Right ventricle myocardium superior (tissue), 1 donor: ENCODE results near the gene ATOH1. TPM values are rescaled to one million over a fixed set of nuclear protein-coding genes. Genes with fewer than 3 reads are reported as not detected.

Experiments
- ATAC-seq: fragments of 200-7000 bp; cut with Tn5 transposase; one replicate; pipeline ENCODE4 v1.9.1; 2020; ENCODE audit warnings: mild to moderate bottlenecking; ENCODE audit not compliant: poor library complexity
- DNase-seq: peaks from one replicate; pipeline ENCODE4 v3.0.0-alpha.2; 2020
- intact Hi-C: fragments of 100-400 bp; cut with DNase I; formaldehyde crosslinking; loops from one replicate; pipeline ENCODE4 v1.11.2; 2022
- long read RNA-seq: library from polyadenylated mRNA; unstranded; transcript quantifications from one replicate; pipeline ENCODE4 v2.0.0, GENCODE V29; 2021
- total RNA-seq: library from RNA; stranded (reverse); fragmentation: NEBNext Ultra II Directional; extraction: Animal tissue kit (Norgen Biotek cat#: 25700); gene quantifications from one replicate; pipeline ENCODE4 v1.2.1, GENCODE V29; 2021
- donor health status: DM: no; HTN: yes; CAD: no; lungs with severe emphysema.

ATOH1 gene, protein sequence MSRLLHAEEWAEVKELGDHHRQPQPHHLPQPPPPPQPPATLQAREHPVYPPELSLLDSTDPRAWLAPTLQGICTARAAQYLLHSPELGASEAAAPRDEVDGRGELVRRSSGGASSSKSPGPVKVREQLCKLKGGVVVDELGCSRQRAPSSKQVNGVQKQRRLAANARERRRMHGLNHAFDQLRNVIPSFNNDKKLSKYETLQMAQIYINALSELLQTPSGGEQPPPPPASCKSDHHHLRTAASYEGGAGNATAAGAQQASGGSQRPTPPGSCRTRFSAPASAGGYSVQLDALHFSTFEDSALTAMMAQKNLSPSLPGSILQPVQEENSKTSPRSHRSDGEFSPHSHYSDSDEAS
- total RNA-seq = not detected
- long read RNA-seq = 0 reads

DNA sequence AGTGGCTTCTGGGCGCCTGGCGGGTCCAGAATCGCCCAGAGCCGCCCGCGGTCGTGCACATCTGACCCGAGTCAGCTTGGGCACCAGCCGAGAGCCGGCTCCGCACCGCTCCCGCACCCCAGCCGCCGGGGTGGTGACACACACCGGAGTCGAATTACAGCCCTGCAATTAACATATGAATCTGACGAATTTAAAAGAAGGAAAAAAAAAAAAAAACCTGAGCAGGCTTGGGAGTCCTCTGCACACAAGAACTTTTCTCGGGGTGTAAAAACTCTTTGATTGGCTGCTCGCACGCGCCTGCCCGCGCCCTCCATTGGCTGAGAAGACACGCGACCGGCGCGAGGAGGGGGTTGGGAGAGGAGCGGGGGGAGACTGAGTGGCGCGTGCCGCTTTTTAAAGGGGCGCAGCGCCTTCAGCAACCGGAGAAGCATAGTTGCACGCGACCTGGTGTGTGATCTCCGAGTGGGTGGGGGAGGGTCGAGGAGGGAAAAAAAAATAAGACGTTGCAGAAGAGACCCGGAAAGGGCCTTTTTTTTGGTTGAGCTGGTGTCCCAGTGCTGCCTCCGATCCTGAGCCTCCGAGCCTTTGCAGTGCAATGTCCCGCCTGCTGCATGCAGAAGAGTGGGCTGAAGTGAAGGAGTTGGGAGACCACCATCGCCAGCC, at the start of gene ATOH1:
TSS of gene ATOH1 (plus strand) at position 422 of the 663 bp plus-strand sequence. CDS start at position 596, 174 bp downstream.
- peak; percentile 52 for DNase-seq
- intact Hi-C loops = no loop called here
- ATAC-seq = peak; percentile 85

DNA sequence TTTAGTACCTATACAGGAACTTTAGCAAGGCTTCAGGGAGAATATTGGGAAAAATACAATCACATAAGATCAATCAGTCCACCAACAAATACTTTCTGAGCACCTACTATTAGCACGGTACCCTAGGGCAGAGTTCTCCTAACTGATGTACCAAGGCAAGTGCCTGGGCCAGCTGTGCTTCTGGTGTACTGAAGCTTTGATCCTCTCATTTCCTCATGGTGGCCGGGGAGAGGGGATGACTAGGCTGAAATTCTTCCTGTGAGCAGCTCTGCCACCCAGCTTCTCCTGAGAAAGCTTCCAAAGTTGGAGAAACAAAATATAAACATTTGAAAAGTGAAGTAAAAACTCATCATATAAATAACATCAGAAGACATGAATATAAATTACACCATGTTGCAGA, 49.3 kb upstream of the ATOH1 start:
- ATAC-seq = no peak
- intact Hi-C loops = no loop called here
- DNase-seq = no peak

DNA sequence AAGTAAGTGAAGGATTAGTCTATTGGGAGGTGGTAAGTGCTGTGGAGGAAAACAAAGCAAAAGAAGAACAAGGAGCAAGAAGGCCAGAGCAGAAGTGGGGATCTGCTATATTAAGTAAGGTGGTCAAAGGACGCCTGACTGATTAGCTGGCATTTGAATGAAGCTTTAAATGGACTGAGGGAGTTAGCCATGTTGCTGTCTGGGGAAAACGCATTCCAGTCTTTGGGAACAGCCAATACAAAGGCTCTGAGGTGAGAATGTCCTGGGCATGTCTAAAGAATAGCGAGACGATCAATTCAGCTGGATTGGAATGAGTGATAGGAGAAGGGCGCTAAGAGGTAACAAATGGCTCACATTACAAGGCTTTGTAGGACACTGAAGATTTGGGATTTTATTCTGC, 48.5 kb upstream of the ATOH1 start:
- no peak for DNase-seq
- intact Hi-C loops = no loop called here
- ATAC-seq = no peak

- ATAC-seq (no peak), DNase-seq (no peak)
- intact Hi-C loops = no loop called here
These were observed 47.4 kb upstream of the ATOH1 start for GRCh38 chr4:93781198-93781597.

DNA sequence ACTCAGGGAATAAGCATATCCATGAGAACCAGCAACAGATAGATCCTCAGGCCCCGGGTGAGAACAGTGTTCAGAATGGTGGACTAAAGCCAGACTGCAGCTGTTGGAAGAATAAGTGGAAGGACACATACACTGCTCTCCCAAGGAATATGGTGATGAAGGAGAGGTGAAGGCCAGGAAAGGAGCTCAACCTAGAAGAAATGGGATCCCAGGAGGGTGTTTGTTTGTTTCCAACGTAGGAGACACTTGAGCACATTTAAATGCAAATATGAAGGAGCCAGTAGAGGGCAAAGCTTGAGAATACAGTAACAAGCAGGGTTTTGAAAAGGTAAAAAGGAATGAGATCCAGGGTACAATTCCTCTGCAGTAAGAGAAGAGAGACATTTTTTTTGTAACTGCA, 42.4 kb upstream of the ATOH1 start:
- intact Hi-C loops = loop anchor here (5.0 kb wide), 1 partner anchor 341 kb away; no protein-coding TSS in a partner anchor
- ATAC-seq = no peak

DNA sequence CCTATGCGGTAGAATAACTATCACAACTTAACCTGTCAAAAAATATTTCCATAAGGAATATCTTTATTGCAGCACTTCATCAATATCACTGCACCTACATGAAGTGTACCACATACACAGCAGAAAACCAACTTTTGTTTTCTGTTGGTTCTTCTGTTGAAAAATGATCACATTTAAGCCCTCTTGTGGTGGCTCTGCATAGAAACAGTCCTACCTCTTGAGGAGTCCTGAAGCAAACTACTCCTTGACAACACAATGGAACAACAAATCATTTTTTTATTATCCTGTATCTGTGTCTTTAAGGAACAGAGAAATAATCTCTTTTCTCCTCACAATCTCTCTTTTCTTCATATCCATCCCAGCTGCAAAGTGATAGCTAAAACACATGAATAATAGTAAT, 39.8 kb upstream of the ATOH1 start:
- ATAC-seq (no peak), DNase-seq (no peak)
- intact Hi-C loops = loop anchor here (5.0 kb wide), 1 partner anchor 339 kb away; no protein-coding TSS in a partner anchor

More for the DNA sequence above, 42.4 kb upstream of the ATOH1 start:
- DNase-seq = no peak

- no peak for DNase-seq
- intact Hi-C loops = loop anchor here (10.0 kb wide), 1 partner anchor 463 kb away; no protein-coding TSS in a partner anchor
- ATAC-seq = peak; percentile 74
These were observed 36.9 kb upstream of the ATOH1 start for GRCh38 chr4:93791570-93792195.

DNA sequence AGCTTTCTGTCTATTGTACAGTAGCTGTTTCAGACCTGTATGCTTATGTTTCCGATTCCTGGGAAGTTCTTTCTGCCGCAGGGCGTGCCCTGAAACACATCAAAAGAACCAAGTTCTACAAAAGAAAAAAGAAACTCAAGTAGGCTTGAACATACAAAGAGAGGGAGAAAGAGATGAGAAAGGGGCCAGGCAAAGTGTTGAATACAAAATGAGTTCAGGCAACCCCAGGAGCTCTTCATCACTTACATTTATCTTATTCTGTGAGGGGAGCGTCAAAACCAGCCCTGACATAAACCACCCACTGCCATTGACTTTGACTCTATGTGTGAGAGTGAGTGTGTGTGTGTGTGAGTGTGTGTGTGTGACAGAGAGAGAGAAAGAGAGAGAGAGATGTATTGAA, 26.5 kb upstream of the ATOH1 start:
- no peak for ATAC-seq
- DNase-seq = no peak
- intact Hi-C loops = no loop called here

DNA sequence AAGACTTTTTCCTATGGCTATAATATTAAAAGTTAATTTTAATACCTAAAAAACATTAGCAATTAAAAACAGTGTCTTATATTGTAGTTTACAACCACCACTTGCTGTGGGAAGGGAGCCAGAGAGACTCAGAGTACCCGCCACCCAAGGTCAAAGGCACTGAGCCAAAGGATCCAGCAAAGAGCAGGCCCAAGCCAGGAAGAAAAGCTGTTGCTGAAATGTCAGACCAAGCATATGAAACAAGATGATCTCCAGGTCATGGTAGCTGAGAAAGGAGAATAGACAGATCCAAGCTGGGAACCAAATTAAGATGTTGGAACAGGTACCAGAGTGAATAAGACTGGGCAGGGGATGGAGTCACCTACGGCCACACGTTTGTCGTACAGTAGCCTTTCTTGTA, 18.8 kb upstream of the ATOH1 start:
- ATAC-seq (peak; percentile 94), DNase-seq (peak; percentile 46)
- intact Hi-C loops = no loop called here

GRCh38 chr4:93810340-93810992, 18.1 kb upstream of the ATOH1 start:
- intact Hi-C loops = no loop called here
- no peak for DNase-seq
- peak; percentile 81 for ATAC-seq

DNA sequence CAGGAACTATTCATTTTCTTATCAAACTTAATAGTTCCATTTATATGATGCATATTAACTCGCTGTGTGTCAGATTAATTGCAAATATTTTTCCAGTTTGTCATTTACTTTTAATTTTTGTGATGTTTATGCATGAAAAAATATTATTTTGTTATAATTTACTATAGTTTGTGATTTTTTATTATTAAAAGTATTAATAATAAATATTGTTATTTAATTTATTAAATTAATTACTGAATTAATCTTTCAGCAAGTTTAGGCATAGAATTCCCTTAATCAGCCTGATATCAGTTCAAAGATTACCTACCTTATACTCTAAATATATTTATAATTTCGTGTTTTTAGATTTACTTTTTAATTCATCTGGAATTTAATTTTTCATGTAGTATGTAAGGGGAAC, 15.5 kb upstream of the ATOH1 start:
- ATAC-seq = no peak
- intact Hi-C loops = no loop called here
- DNase-seq = no peak

DNA sequence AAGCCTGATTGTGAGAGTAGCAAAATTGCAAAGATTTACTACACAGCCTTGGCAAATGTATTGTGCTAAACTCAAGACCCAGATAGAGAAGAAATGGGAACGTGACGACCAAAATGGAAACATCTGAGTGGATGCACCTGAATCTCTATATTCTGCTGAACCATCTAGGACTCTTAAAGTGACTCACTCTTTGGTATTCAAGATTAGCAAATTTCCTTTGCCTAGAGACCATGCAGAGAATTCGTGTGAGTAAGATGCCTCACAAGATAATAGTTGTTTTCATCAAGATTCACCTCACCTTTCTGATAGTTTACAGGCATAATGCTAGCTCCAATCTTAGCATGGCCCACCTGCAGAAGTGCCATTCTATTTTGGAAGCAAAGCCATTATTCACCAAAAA, 14.4 kb upstream of the ATOH1 start:
- DNase-seq (no peak), ATAC-seq (no peak)
- intact Hi-C loops = no loop called here

- DNase-seq (peak; percentile 52), ATAC-seq (no peak)
These were observed 13.8 kb upstream of the ATOH1 start for GRCh38 chr4:93814722-93815121.

DNA sequence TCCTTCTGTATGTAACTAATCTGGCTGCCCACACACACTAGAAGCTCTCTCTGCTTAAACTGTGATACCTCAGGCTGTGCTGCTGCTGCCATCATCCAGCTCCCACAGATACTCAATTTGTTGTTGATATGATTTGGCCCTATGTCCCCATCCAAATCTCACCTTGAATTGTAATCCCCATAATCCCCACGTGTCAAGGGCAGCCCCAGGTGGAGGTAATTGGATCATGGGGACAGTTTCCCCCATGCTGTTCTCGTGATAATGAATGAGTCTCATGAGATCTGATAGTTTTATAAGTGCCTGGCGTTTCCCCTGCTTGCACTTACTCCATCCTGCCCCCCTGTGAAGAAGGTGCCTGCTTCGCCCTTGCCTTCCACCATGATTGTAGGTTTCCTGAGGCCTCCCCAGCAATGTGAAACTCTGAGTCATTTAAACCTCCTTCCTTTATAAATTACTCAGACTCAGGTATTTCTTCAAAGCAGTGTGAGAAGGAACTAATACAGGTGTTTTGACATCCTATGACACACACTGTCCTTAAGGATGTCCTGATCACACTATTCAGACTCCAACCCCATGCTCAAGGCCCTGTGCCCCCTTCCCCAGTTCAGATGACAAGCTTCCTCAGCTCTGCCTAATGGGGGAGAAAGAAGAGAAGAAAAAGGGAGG, 2.9 kb upstream of the ATOH1 start:
- intact Hi-C loops = no loop called here
- no peak for DNase-seq
- ATAC-seq = no peak

More at GRCh38 chr4:93814722-93815121, 13.8 kb upstream of the ATOH1 start:
- intact Hi-C loops = no loop called here

- DNase-seq (no peak), ATAC-seq (peak; percentile 70)
- intact Hi-C loops = no loop called here
These were observed 1.1 kb upstream of the ATOH1 start for GRCh38 chr4:93827272-93827947.

GRCh38 chr4:93828995-93829819, 654 bp downstream of the ATOH1 start:
- intact Hi-C loops = no loop called here
- DNase-seq (peak; percentile 38), ATAC-seq (peak; percentile 59)
